GM12801 (cell line): ENCODE measurements around the gene KCNQ1.

ENCODE experiments used
- TF ChIP-seq, protein P1 (sequence below): IDR thresholded peaks from one replicate; pipeline ENCODE4 v1.5.1; 2011; ENCODE audit warnings: control low read depth; ENCODE audit not compliant: insufficient read length; ENCODE audit errors: extremely low read depth

Gene KCNQ1

DNA sequence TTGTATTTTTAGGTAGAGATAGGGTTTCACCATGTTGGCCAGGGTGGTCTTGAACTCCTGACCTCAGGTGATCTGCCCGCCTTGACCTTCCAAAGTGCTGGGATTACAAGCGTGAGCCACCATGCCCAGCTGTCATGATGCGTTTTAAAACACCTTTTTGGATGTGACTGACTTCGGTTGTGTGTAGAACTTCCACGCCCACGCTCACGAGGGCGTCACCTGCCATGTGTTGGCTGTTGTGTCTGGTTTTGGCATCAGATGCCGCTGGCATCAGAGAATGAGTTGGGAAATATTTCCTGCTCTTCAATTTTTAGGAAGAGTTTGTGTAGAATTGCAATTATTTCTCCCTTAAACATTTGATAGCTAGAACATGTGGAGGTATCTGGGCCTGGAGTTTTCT is 109.1 kb downstream of the KCNQ1 start:
- TF ChIP-seq, protein P1, sequence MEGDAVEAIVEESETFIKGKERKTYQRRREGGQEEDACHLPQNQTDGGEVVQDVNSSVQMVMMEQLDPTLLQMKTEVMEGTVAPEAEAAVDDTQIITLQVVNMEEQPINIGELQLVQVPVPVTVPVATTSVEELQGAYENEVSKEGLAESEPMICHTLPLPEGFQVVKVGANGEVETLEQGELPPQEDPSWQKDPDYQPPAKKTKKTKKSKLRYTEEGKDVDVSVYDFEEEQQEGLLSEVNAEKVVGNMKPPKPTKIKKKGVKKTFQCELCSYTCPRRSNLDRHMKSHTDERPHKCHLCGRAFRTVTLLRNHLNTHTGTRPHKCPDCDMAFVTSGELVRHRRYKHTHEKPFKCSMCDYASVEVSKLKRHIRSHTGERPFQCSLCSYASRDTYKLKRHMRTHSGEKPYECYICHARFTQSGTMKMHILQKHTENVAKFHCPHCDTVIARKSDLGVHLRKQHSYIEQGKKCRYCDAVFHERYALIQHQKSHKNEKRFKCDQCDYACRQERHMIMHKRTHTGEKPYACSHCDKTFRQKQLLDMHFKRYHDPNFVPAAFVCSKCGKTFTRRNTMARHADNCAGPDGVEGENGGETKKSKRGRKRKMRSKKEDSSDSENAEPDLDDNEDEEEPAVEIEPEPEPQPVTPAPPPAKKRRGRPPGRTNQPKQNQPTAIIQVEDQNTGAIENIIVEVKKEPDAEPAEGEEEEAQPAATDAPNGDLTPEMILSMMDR = no peak

DNA sequence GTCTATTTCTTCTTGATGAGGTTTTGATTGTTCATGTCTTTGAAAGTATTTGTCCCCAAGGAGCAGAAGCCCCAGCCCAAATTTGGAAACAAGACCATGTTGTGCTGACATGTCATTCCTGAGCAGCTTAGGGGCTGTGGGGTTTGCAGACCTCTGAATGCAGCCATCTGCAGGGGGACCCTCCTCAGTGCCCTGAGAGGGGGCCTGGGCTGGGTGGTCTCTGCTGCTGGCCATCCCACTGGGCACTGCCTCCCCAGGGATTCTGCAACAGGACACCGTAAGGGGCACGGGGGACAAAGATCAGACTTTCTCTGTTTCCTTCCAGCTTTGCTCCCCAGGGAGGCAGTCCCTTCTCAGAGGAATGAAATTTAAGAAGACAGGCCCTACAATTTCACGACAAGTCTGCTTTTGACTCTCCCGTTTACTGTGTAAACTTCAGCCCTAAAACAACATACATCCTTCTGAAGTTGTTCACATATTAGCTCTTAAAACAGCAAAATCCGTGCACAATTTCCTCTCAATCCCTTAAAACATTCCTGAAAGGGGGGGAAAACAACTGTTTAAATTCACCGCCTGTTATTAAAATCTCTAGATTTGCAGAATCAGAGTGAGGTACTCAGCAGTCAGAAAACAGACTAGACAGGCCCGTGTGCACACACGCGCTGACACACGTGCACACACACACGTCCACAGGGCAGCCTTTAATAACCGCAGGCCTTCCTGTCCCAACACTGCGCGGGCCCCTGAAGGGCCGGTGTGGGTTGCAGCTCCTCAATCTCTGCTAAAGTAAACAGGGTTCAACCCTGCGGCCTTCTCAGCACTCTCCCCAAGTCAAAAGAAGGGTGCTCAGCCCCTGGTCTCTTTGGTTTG is 109.8 kb downstream of the KCNQ1 start:
- TF ChIP-seq, protein P1 = no peak

DNA sequence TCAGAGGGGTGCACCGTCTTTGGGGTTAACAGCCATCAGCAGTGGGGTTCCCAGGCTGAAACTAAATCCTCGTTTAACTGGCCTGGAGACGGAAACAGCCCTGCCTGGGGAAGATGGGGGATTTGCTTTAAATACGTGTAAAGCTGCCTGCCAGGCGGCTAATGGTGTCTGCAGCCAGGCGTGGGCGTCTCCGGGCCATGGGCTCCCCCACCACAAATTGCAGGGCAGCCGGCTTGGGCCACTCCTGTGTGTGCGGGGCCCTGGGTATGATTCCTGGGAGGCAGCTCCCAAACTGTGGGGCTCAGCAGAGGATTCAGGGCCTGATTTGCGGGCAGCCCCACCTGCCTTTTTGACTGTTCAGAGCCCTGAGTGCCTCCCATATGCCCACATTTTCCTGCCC is 110.5 kb downstream of the KCNQ1 start:
- TF ChIP-seq, protein P1 = no peak

DNA sequence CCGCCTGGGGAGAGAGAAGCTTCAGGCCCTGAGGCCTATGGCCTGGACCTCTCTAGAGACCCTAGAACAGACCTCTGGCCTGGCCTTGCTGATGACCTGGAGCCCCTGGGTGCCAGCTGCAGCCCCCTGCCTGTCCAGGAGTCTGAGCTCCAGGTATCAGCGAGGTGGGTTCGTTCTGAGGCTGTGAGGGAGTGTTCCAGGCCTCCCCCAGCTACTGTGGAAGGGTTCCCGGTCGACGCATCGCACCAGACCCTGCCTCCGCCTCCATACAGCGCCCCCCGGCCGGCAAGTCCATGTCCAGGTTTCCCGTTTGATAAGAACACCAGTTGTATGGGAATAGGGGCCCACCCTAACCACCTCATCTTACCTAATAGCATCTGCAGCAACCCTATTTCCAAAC is 111.1 kb downstream of the KCNQ1 start:
- TF ChIP-seq, protein P1 = no peak

DNA sequence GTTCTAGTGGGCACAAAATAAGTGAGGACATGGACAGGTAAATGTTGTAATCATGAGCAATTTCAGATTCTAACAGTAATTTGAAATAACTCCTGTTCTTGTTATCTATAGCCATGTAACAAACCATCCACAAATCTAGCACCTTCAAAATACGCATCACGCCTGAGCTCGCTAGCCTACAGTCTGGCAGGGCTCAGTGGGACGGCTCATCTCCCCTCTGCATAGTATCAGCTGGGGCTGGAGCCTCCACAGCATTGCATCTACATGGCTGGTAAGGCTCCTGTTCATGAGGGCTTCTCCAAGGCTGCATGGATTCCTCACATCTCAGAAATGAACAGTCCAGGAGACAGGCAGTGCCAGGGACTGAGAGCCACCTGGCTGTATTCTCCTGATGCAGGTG is 112.6 kb downstream of the KCNQ1 start:
- TF ChIP-seq, protein P1 = no peak

DNA sequence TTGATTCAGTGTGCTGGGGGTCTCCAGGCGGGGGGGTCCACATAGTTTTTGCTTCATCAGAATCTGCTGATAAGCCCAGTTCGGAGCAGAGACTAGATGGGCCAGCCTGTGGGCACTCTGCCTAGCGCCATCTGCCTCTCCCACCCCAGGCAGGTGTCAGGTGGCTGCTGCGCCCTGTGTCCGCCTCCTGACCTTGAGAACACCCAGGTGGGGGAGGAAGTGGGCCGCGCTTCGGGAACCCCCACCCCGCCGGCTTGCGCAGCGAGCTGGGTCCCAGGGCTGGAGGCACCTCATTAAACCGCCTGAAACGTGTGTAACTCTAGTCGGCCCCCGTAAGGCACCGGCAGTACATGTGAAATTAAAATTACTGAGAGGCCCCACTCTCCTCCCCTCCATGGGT is 113.6 kb downstream of the KCNQ1 start:
- TF ChIP-seq, protein P1 = no peak

DNA sequence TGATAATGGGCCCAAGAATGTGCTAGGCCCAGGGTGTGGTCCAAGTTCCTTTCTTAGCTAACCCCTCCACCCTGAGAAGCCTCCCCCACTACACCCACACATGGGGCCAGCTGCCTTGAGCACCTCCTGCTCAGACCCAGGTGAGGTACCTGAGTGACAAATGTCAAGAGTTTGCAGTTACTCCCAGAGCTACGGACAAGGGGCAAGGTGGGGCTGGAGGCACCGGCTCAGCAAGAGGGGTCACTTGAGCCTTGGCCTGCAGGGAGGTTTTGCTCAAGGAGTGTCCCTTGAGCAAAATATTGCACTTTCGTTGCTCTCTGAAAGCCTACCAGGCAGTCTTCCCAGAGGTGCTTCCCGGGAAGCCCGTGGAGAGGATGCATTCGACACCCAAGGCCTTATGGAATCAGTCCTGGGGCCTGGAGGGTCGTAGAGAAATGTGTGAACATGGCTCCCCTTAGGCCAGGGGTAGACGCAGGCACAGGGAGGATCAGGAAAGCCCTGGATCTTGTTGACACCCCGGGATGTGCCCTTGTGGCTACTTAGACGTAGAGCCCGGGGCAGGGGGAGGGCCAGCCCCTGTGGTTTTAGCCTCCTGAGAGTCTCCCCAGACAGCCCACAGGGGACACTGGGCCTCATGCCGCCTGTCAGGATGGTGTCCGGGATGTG is 114.2 kb downstream of the KCNQ1 start:
- TF ChIP-seq, protein P1 = no peak
